Activated T-helper 2 cell treated with anti-CD3 and anti-CD28 coated beads, Interferon-gamma antibody, Interleukin-2, Interleukin-4, amounts not matched to agents 10 μg/mL and 5 μg/mL and 100 μg/mL, durations not matched to agents 14 hours and 24 hours and 36 hours (primary cell): ENCODE results near the gene GALM. TPM values are rescaled to one million over a fixed set of nuclear protein-coding genes. Genes with fewer than 3 reads are reported as not detected.
A peak's percentile ranks its signal among the peaks of the same experiment; 100 is the strongest.
"Not testable (repeated sequence)": the region's sequence is repeated elsewhere in the genome, so short reads cannot be mapped to it uniquely, and the experiment has no call there.

Experiments used
- DNase-seq: peaks from one replicate; pipeline ENCODE4 v3.0.0; 2021; ENCODE audit warnings: low spot score
- H3K27ac Mint-ChIP-seq: one replicate; pipeline ENCODE4 v1.8.0; 2021; ENCODE audit warnings: mixed read lengths
- H3K27me3 Mint-ChIP-seq: one replicate; pipeline ENCODE4 v1.8.0; 2021; ENCODE audit warnings: low read depth, mixed read lengths
- H3K36me3 Mint-ChIP-seq: one replicate; pipeline ENCODE4 v1.8.0; 2021; ENCODE audit warnings: low read depth, mixed read lengths
- H3K4me1 Mint-ChIP-seq: one replicate; pipeline ENCODE4 v1.8.0; 2021; ENCODE audit warnings: low read depth, mixed read lengths
- H3K4me3 Mint-ChIP-seq: one replicate; pipeline ENCODE4 v1.8.0; 2021; ENCODE audit warnings: low read depth, mild to moderate bottlenecking, moderate library complexity, mixed read lengths
- H3K9me3 Mint-ChIP-seq: one replicate; pipeline ENCODE4 v1.8.0; 2021; ENCODE audit warnings: mixed read lengths
- intact Hi-C: fragments of 100-400 bp; cut with micrococcal nuclease; formaldehyde crosslinking; loops from one replicate; pipeline ENCODE4 v1.15.1; 2023
- total RNA-seq: library from RNA; stranded (reverse); gene quantifications from 2 replicates; pipeline ENCODE4 v1.2.3, GENCODE V29; 2022

The GALM gene
- total RNA-seq, 1 donor from 2014 or later, result 42.1 TPM

GRCh38 chr2:38634684-38635083 is 31.2 kb upstream of the GALM start:
- Mint-ChIP-seq H3K4me1 (peaks cover 50% of the 10 kb centered on the region), H3K27ac (peak overlapping the region; percentile 21), H3K36me3 (peaks cover 11% of the 10 kb centered on the region), H3K27me3 (no peaks in the 10 kb centered on the region), H3K4me3 (peak overlapping the region; percentile 8), H3K9me3 (peaks cover 16% of the 10 kb centered on the region)
- intact Hi-C loops, result loop anchor here (1.0 to 2.0 kb wide), 4 partner anchors 16 to 33 kb away; no protein-coding TSS in a partner anchor
- no peak for DNase-seq

GRCh38 chr2:38635139-38635538 is 30.8 kb upstream of the GALM start:
- H3K36me3 Mint-ChIP-seq, result peaks cover 7% of the 10 kb centered on the region

GRCh38 chr2:38636069-38636468 is 29.8 kb upstream of the GALM start:
- intact Hi-C loops, result no loop called here
- Mint-ChIP-seq H3K9me3 (peaks cover 8% of the 10 kb centered on the region), H3K27me3 (no peaks in the 10 kb centered on the region), H3K36me3 (peaks cover 5% of the 10 kb centered on the region), H3K4me1 (peaks cover 49% of the 10 kb centered on the region), H3K27ac (peak overlapping the region; percentile 48), H3K4me3 (no peak overlapping the region)
- no peak for DNase-seq

More at GRCh38 chr2:38635139-38635538, 30.8 kb upstream of the GALM start:
- Mint-ChIP-seq H3K27me3 (no peaks in the 10 kb centered on the region), H3K27ac (peak overlapping the region; percentile 48), H3K4me1 (peaks cover 51% of the 10 kb centered on the region), H3K4me3 (no peak overlapping the region), H3K9me3 (peaks cover 11% of the 10 kb centered on the region)
- intact Hi-C loops, result loop anchor here (2.0 kb wide), 1 partner anchor 16 kb away; no protein-coding TSS in a partner anchor
- no peak for DNase-seq

- not testable (repeated sequence) for H3K9me3 Mint-ChIP-seq, DNase-seq, H3K27me3 Mint-ChIP-seq, H3K4me3 Mint-ChIP-seq, H3K36me3 Mint-ChIP-seq
- H3K27ac Mint-ChIP-seq, result peak overlapping the region; percentile 68
- intact Hi-C loops, result loop anchor here (1.0 kb wide), 1 partner anchor 10 kb away; no protein-coding TSS in a partner anchor
- peaks cover 45% of the 10 kb centered on the region for H3K4me1 Mint-ChIP-seq
Measured at GRCh38 chr2:38642373-38643017, 23.4 kb upstream of the GALM start.

- no peak for DNase-seq
- Mint-ChIP-seq H3K36me3 (peaks cover 15% of the 10 kb centered on the region), H3K9me3 (peaks cover 14% of the 10 kb centered on the region), H3K27ac (peak overlapping the region; percentile 97), H3K27me3 (no peaks in the 10 kb centered on the region), H3K4me3 (peak overlapping the region; percentile 61), H3K4me1 (peaks cover 48% of the 10 kb centered on the region)
- intact Hi-C loops, result loop anchor here (1.0 kb wide), 1 partner anchor 9 kb away; no protein-coding TSS in a partner anchor
Measured at GRCh38 chr2:38643021-38643671, 22.8 kb upstream of the GALM start.

GRCh38 chr2:38643683-38644511 is 22.0 kb upstream of the GALM start:
- H3K27me3 Mint-ChIP-seq, DNase-seq: not testable (repeated sequence)
- Mint-ChIP-seq H3K4me1 (peaks cover 49% of the 10 kb centered on the region), H3K27ac (peak overlapping the region; percentile 97), H3K36me3 (peaks cover 22% of the 10 kb centered on the region), H3K4me3 (peak overlapping the region; percentile 61), H3K9me3 (peaks cover 22% of the 10 kb centered on the region)
- intact Hi-C loops, result loop anchor here (1.0 kb wide), 1 partner anchor 8 kb away; no protein-coding TSS in a partner anchor

GRCh38 chr2:38648107-38648761 is 17.7 kb upstream of the GALM start:
- intact Hi-C loops, result no loop called here
- Mint-ChIP-seq H3K9me3 (peaks cover 23% of the 10 kb centered on the region), H3K27ac (peak overlapping the region; percentile 73), H3K4me1 (peaks cover 54% of the 10 kb centered on the region), H3K27me3 (no peaks in the 10 kb centered on the region), H3K4me3 (peak overlapping the region; percentile 7), H3K36me3 (peaks cover 23% of the 10 kb centered on the region)
- DNase-seq, result no peak

GRCh38 chr2:38649176-38649728 is 16.7 kb upstream of the GALM start:
- H3K4me1 Mint-ChIP-seq, result peaks cover 58% of the 10 kb centered on the region
- intact Hi-C loops, result no loop called here
- H3K27ac Mint-ChIP-seq, result no peak overlapping the region
- peaks cover 19% of the 10 kb centered on the region for H3K36me3 Mint-ChIP-seq
- no peak for DNase-seq
- H3K9me3 Mint-ChIP-seq, result peaks cover 19% of the 10 kb centered on the region
- H3K27me3 Mint-ChIP-seq, result no peaks in the 10 kb centered on the region
- H3K4me3 Mint-ChIP-seq, result no peak overlapping the region

- no peak overlapping the region for H3K4me3 Mint-ChIP-seq
- DNase-seq, result no peak
- intact Hi-C loops, result loop anchor here (5.0 to 10.0 kb wide), 2 partner anchors 477 to 1065 kb away; no protein-coding TSS in a partner anchor
- peak overlapping the region; percentile 85 for H3K27ac Mint-ChIP-seq
- H3K9me3 Mint-ChIP-seq, result peaks cover 19% of the 10 kb centered on the region
- peaks cover 61% of the 10 kb centered on the region for H3K4me1 Mint-ChIP-seq
- peaks cover 19% of the 10 kb centered on the region for H3K36me3 Mint-ChIP-seq
- H3K27me3 Mint-ChIP-seq, result no peaks in the 10 kb centered on the region
Measured at GRCh38 chr2:38650012-38650411, 15.9 kb upstream of the GALM start.

GRCh38 chr2:38650717-38651116 is 15.2 kb upstream of the GALM start:
- peaks cover 19% of the 10 kb centered on the region for H3K36me3 Mint-ChIP-seq
- DNase-seq, result no peak
- intact Hi-C loops, result loop anchor here (5.0 to 10.0 kb wide), 2 partner anchors 477 to 1066 kb away; no protein-coding TSS in a partner anchor
- no peak overlapping the region for H3K4me3 Mint-ChIP-seq
- H3K27ac Mint-ChIP-seq, result peak overlapping the region; percentile 85
- H3K9me3 Mint-ChIP-seq, result peaks cover 19% of the 10 kb centered on the region
- peaks cover 64% of the 10 kb centered on the region for H3K4me1 Mint-ChIP-seq
- no peaks in the 10 kb centered on the region for H3K27me3 Mint-ChIP-seq

GRCh38 chr2:38652431-38653273 is 13.3 kb upstream of the GALM start:
- no peaks in the 10 kb centered on the region for H3K27me3 Mint-ChIP-seq
- intact Hi-C loops, result loop anchor here (1.0 to 10.0 kb wide), 12 partner anchors 9 to 1068 kb away; partner anchors contain the start of gene SRSF7
- peaks cover 17% of the 10 kb centered on the region for H3K9me3 Mint-ChIP-seq
- peak overlapping the region; percentile 15 for H3K4me3 Mint-ChIP-seq
- no peak for DNase-seq
- H3K36me3 Mint-ChIP-seq, result peaks cover 23% of the 10 kb centered on the region
- H3K27ac Mint-ChIP-seq, result peak overlapping the region; percentile 85
- peaks cover 70% of the 10 kb centered on the region for H3K4me1 Mint-ChIP-seq
